Measurements from ENCODE around the gene SLC38A5. TPM values are rescaled to one million over a fixed set of nuclear protein-coding genes. Genes with fewer than 3 reads are reported as not detected.

The SLC38A5 gene
- total and polyA plus RNA-seq, 2 donors (not counting 3 experiments of a cell fraction or from before 2014, with no cell fraction given): 21.6 to 28.8 TPM

- Histone ChIP-seq H3K9ac (replicated peaks; ENCODE audit: extremely low read depth, insufficient read depth, low read length) (no peak overlapping the region), H3K36me3 (ENCODE audit: control insufficient read depth in 2 of 2, extremely low read depth in 1 of 2, insufficient read depth in 2 of 2, low read length in 2 of 2) (peaks cover 0 to 9% of the 10 kb centered on the region in 2 experiments), H3K4me2 (ENCODE audit: insufficient read depth, low read length) (no peak overlapping the region), H3K9me3 (replicated peaks; ENCODE audit: control insufficient read depth, insufficient read depth, low read length) (no peaks in the 10 kb centered on the region), H3K9me1 (replicated peaks; ENCODE audit: control insufficient read depth, extremely low read depth, insufficient read depth, low read length) (no peaks in the 10 kb centered on the region), H3K27ac (ENCODE audit: insufficient read depth, low read depth, low read length) (no peak overlapping the region), H2AFZ (ENCODE audit: low read depth, low read length) (no peak overlapping the region), H4K20me1 (replicated peaks; ENCODE audit: control insufficient read depth, extremely low read depth, insufficient read depth, low read length) (no peaks in the 10 kb centered on the region), H3K79me2 (ENCODE audit: control insufficient read depth, insufficient read depth, low read length) (peaks cover 16% of the 10 kb centered on the region), H3K27me3 (ENCODE audit: control insufficient read depth in 2 of 2, insufficient read depth in 2 of 2, low read length in 2 of 2) (no peaks in the 10 kb centered on the region), H3K4me1 (ENCODE audit: control insufficient read depth, extremely low read depth, insufficient read depth, low read length) (no peaks in the 10 kb centered on the region), H3K4me3 (replicated peaks in 1 of 3; ENCODE audit: insufficient read depth in 1 of 3, low read depth in 1 of 3, low read length in 3 of 3) (no peak overlapping the region)
- intact Hi-C loops (cut with micrococcal nuclease) (no loop called here), dilution Hi-C loops (cut with MboI; ENCODE audit: extremely low pct_ligation_motif_present, low sequenced_read_pairs) (no loop called here)
- no peak for TF ChIP-seq FOS (IDR thresholded peaks at IDR 0.05; ENCODE audit: borderline replicate concordance, insufficient read depth, low read length)
- no peak for TF ChIP-seq POLR2AphosphoS5 (IDR thresholded peaks at IDR 0.05; ENCODE audit: insufficient read depth, low read depth, low read length)
- no peak for TF ChIP-seq MYC (IDR thresholded peaks at IDR 0.05; ENCODE audit: low read depth, low read length)
- TF ChIP-seq, protein P1, sequence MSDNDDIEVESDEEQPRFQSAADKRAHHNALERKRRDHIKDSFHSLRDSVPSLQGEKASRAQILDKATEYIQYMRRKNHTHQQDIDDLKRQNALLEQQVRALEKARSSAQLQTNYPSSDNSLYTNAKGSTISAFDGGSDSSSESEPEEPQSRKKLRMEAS (IDR thresholded peaks at IDR 0.05; ENCODE audit: insufficient read depth, insufficient read length): no peak
- TF ChIP-seq EZH2 (IDR thresholded peaks at IDR 0.05; ENCODE audit: borderline replicate concordance, low read depth, low read length, severe bottlenecking): no peak
- TF ChIP-seq, protein P2, sequence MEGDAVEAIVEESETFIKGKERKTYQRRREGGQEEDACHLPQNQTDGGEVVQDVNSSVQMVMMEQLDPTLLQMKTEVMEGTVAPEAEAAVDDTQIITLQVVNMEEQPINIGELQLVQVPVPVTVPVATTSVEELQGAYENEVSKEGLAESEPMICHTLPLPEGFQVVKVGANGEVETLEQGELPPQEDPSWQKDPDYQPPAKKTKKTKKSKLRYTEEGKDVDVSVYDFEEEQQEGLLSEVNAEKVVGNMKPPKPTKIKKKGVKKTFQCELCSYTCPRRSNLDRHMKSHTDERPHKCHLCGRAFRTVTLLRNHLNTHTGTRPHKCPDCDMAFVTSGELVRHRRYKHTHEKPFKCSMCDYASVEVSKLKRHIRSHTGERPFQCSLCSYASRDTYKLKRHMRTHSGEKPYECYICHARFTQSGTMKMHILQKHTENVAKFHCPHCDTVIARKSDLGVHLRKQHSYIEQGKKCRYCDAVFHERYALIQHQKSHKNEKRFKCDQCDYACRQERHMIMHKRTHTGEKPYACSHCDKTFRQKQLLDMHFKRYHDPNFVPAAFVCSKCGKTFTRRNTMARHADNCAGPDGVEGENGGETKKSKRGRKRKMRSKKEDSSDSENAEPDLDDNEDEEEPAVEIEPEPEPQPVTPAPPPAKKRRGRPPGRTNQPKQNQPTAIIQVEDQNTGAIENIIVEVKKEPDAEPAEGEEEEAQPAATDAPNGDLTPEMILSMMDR (IDR thresholded peaks at IDR 0.05; ENCODE audit: extremely low read depth in 1 of 2, insufficient read depth in 1 of 2, low read depth in 1 of 2, low read length in 2 of 2): no peak
- no peak for TF ChIP-seq GATA2 (IDR thresholded peaks at IDR 0.05; ENCODE audit: insufficient read depth, insufficient read length, low read depth, low read length)
- no peak for TF ChIP-seq JUN (IDR thresholded peaks at IDR 0.05; ENCODE audit: borderline replicate concordance, insufficient read depth, insufficient read length, low read depth)
- no peak for TF ChIP-seq POLR2A (IDR thresholded peaks at IDR 0.05; ENCODE audit: low read depth, low read length)
- no peak for FAIRE-seq
- POLR2A ChIA-PET: no interaction called here
- CTCF ChIA-PET: no interaction called here
- BruUV-seq (replicated peaks): no TSS peak
- DNase-seq (ENCODE audit: low read depth, low spot score): no peak
These were observed 12.5 kb upstream of the SLC38A5 start for GRCh38 chrX:48482526-48482925.
